Measurements from ENCODE around the gene GAL3ST1.
"Not testable (repeated sequence)": the region's sequence is repeated elsewhere in the genome, so short reads cannot be mapped to it uniquely, and the experiment has no call there.

Gene GAL3ST1, protein sequence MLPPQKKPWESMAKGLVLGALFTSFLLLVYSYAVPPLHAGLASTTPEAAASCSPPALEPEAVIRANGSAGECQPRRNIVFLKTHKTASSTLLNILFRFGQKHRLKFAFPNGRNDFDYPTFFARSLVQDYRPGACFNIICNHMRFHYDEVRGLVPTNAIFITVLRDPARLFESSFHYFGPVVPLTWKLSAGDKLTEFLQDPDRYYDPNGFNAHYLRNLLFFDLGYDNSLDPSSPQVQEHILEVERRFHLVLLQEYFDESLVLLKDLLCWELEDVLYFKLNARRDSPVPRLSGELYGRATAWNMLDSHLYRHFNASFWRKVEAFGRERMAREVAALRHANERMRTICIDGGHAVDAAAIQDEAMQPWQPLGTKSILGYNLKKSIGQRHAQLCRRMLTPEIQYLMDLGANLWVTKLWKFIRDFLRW

GRCh38 chr22:30574095-30574981, at the start of gene GAL3ST1:
Gene GAL3ST1 (minus strand): TSS chr22:30574665. CDS start chr22:30557392, 17,273 bp downstream.
- peak; percentile 73 for DNase-seq

GRCh38 chr22:30619909-30620308, 45.4 kb upstream of the GAL3ST1 start:
- DNase-seq, result not testable (repeated sequence)

DNA sequence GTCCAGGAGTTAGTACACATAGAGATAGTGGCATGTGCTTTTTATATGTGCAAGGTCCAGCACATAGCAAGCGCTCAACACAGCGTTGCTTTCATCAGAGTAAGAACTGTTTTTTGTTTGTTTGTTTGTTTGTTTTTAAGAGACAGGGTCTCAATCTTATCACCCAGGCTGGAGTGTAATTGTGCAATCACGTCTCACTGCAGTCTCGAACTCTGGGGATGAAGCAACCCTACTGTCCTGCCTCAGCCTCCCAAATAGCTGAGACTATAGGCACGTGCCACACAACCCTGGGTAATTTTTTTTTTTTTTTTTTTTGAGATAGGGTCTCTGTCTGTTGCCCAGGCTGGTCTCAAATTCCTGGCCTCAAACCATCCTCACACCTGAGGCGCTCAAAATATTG, 43.4 kb upstream of the GAL3ST1 start:
- no peak for DNase-seq

DNA sequence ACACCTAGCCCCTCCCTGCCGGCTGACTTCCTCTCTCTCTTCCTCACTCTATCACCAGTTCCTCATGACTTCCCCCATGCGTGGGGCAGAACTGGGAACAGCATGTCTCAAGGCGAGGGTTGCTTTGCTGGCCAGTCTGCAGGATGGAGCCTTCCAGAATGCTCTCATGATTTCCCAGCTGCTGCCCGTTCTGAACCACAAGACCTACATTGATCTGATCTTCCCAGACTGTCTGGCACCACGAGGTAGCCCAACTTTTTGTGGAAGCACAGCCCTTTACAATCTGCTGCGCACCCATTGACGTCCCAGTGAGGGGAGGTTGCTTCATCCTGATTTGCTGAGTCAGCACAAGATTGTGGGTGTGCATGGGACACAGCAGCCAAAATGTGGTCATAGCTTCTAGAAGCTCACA, 41.1 kb upstream of the GAL3ST1 start:
- no peak for DNase-seq

DNA sequence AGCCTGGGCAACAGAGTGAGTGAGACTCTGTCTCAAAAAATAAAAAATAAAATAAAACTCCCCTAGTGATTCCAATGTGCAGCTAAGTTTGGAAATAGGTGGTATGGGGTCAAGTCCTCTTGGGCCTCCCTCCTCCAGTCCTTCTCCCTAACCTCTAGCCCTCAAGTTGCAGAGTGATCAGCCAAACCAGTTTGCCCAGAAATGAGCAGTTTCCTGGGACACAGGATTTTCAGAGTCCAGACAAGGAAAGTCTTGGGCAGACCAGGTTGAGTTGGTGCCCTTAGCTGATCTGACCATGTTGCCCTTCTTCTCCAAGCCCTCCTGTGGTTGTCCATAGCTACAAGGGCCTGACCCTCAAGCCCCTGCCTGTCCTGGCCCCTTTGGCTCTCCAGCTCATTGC, 40.4 kb upstream of the GAL3ST1 start:
- no peak for DNase-seq

DNA sequence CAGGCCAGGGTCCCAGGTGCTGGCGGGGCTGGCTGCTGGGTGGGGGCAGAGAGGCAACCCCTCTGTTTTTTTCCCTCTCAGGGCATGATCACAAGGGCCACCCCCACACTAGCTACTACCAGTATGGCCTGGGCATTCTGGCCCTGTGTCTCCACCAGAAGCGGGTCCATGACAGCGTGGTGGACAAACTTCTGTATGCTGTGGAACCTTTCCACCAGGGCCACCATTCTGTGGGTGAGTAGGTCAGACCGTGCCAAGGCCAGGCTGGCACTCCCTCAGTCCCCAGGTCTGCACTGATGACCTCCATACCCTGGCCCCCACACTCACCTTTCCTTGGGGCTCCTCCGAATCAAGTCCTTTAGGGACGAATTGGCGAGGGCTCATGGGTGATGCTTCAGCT, 39.8 kb upstream of the GAL3ST1 start:
- DNase-seq, result no peak

DNA sequence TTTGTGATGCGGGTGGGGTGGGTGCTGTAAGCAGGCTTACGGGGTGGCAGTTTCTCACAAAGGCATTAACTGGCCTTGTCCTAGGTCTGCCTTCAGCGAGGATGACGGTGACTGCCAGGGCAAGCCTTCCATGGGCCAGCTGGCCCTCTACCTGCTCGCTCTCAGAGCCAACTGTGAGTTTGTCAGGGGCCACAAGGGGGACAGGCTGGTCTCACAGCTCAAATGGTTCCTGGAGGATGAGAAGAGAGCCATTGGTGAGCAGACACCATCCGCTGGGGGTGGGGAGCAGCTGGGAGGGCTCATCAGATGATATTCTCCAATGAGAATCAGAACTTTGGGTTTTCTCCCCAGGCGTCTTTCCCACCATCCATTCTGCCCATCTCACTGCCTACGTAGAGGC, 38.3 kb upstream of the GAL3ST1 start:
- no peak for DNase-seq

- DNase-seq, result no peak
These were observed 36.7 kb upstream of the GAL3ST1 start for GRCh38 chr22:30611197-30611596.

DNA sequence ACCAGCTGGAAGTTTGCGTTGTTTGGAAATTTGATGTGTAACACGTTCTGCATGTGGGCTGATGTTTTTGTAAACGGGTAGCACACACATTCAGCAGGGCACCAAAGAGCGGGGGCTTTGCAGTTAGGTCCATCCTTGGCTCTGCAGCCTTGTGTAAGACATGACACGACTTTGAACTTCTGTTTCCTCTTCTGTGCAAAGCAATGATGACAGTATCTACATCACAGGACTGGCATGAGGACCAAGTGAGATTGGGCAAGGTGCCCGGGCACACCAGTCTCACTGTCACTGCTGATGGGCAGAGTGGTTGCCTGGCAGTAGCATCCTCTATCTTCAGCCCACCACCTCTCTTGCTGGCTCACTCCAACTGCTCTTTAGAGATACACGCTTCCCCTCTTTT, 35.8 kb upstream of the GAL3ST1 start:
- no peak for DNase-seq

GRCh38 chr22:30609260-30610185, 35.1 kb upstream of the GAL3ST1 start:
- no peak for DNase-seq

GRCh38 chr22:30607939-30608338, 33.5 kb upstream of the GAL3ST1 start:
- DNase-seq, result no peak

GRCh38 chr22:30607300-30607930, 33.0 kb upstream of the GAL3ST1 start:
- DNase-seq, result no peak

- DNase-seq, result peak; percentile 90
These were observed 32.2 kb upstream of the GAL3ST1 start, which contains the start of gene TCN2 for GRCh38 chr22:30606455-30607299. Gene TCN2 (plus strand): TSS chr22:30607174. CDS start chr22:30607332, 158 bp downstream.

GRCh38 chr22:30605449-30606110, 31.1 kb upstream of the GAL3ST1 start:
- peak; percentile 67 for DNase-seq

GRCh38 chr22:30604723-30605122, 30.3 kb upstream of the GAL3ST1 start:
- DNase-seq, result no peak

GRCh38 chr22:30603801-30604200, 29.3 kb upstream of the GAL3ST1 start:
- DNase-seq, result no peak

DNA sequence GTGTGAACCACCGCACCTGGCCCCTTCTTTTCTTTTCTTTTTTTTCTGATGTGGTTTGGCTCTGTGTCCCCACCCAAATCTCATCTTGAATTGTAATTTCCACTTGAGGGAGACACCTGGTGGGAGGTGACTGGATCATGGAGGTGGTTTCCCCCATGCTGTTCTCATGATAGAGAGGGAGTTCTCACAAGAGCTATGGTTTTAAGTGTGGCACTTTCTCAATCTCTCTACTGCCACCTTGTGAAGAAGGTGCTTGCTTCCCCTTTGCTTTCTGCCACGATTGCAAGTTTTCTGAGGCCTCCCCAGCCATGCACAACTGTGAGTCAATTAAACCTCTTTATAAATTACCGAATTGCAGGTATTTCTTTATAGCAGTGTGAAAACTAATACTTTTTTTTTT, 27.6 kb upstream of the GAL3ST1 start:
- peak; percentile 73 for DNase-seq

DNA sequence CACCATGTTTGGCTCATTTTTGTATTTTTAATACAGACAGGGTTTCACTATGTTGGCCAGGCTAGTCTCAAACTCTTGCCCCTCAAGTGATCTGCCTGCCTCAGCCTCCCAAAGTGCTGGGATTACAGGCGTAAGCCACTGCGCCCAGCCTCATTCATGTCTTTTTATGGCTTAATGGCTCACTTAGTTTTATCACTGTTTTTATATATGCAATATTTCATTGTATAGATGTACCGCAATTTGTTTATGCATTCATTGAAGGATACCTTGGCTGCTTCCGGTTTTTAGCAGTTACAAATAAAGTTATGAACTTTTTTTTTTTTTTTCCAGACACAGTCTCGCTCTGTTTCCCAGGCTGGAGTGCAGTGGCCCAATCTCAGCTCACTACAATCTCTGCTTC, 27.0 kb upstream of the GAL3ST1 start:
- DNase-seq, result no peak

GRCh38 chr22:30600921-30601320, 26.5 kb upstream of the GAL3ST1 start:
- DNase-seq, result no peak

DNA sequence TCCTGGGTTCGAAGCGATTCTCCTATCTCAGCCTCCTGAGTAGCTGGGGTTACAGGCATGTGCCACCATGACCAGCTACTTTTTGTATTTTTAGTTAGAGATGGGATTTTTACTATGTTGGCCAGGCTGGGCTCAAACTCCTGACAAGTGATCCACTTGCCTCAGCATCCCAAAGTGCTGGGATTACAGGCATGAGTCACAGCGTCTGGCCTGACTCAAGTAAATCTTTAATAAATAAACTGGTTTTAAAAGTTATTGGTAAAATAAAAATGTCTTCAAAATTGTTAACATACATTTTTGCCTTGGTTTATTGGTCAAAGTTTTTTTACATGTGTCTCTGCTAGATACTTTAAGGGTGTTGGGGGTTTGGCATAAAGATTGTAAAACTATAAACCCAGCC, 24.5 kb upstream of the GAL3ST1 start:
- DNase-seq, result no peak

DNA sequence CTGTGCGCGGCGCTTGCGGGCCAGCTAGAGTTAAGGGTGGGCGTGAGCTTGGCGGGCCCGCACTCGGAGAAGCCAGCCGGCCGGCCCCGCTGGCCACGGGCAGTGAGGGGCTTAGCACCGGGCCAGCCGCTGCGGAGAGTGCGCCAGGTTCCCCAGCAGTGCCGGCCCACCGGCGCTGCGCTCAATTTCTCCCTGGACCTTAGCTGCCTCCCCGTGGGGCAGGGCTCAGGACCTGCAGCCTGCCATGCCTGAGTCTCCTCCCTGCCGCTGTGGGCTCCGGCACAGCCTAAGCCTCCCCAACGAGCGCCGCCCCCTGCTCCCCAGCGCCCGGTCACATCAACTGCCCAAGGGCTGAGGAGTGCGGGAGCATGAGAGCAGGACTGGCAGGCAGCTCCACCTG, 22.4 kb upstream of the GAL3ST1 start:
- peak; percentile 34 for DNase-seq

All from NCI-H69 (cell line).